Measurements from ENCODE around the gene HAUS7. TPM values are rescaled to one million over a fixed set of nuclear protein-coding genes. Genes with fewer than 3 reads are reported as not detected.

HAUS7 gene
- 13.0 and 44.1 TPM in 2 replicates for total RNA-seq

GRCh38 chrX:153470411-153471363 is at the start of gene HAUS7:
Gene HAUS7, minus strand, starts transcription at chrX:153470576. Its CDS starts 19 bp downstream, at chrX:153470557.

GRCh38 chrX:153517423-153517822 is 47.0 kb upstream of the HAUS7 start, which contains the start of gene ATP2B3:
Gene ATP2B3, plus strand, starts transcription at chrX:153517642. Its CDS starts 18,606 bp downstream, at chrX:153536248.

DNA sequence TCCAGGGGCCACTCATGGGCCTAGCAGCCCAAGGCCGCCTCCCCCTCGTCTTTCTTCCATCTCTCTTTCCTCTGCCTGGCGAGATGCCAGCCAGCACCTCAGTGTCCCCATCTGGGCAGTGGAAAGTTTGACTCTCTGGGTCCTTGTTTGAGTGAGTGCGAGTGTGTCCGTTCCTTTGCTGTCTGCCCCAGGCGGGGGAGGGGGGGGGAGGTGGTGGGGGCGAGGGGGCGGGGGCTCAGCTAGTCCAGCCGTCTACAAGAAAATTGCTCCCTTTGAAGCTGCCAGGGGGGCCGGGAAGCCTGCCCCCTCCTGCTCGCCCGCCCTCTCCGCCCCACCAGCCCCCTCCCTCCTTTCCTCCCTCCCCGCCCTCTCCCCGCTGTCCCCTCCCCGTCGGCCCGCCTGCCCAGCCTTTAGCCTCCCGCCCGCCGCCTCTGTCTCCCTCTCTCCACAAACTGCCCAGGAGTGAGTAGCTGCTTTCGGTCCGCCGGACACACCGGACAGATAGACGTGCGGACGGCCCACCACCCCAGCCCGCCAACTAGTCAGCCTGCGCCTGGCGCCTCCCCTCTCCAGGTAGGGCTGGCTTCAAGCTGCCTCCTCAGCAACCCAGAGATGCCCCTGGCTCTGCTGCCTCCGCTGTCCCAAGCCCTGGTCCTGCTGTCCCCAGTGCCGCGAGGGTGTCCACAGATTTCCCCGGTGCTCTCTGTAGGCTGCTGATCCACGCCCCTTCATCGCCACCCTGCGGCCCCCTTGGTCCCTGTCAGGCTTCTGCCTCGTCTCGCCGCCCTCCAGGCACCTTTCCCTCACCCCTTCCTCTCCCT is 24.4 kb upstream of the HAUS7 start, which contains the start of gene BGN:
BGN (plus strand) TSS at position 440 of the 821 bp plus-strand sequence. CDS start 9,652 bp downstream, outside the sequence.

DNA sequence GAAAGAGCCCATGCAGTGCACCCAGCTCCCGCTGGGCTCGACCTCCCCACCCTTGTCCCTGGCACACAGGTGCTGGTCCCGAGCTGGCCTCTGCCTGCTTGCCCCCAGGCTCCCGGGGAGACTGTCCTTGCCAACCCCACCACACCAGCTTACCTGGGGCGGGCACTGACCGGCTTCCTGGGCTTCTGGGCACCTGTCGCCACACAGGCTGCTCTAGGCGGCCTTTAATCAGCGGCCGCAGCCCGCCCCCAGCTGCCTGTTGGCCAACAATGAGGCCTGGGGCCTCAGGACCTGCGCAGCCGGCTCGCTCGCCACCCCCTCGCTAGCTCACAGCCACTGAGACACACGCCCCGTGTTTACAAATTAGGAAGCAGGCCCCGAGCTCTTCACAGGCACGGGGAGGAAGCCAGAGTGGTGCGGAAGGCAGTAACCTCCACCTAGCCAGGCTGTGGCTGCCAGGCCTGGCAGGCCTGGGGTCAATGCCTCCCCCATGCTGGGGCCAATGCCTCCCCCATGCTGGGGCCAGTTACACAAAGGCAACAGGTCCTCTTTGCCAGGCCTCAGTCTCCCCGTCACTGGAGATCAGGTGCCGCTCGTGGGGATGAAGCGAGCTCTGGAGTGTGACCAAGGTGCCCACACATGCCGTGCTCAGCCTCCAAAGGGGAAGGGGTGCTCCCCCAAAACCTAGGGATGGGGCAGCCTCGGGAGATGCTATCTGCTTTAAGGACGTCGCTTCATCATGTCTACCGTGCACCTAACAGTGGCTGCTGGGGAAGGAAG is 24.3 kb downstream of the HAUS7 start, which contains the start of gene TREX2:
TREX2 (minus strand) TSS at position 201 of the 780 bp plus-strand sequence. CDS start 626 bp downstream, outside the sequence.

GRCh38 chrX:153411255-153411987 is 59.0 kb downstream of the HAUS7 start, which contains the start of gene ZFP92:
Gene ZFP92, plus strand, starts transcription at chrX:153411472. Its CDS starts 6,851 bp downstream, at chrX:153418323.

GRCh38 chrX:153401133-153401764 is 69.1 kb downstream of the HAUS7 start, which contains the start of gene PNMA6E:
Gene PNMA6E, minus strand, starts transcription at chrX:153401350. Its CDS starts 2,501 bp downstream, at chrX:153398849.

Other genes with a start within 250 kb of the HAUS7 start
- not detected in 2 replicates for gene PNMA6F, start 148.8 kb downstream of the HAUS7 start, total RNA-seq
- gene ZNF275, start 136.4 kb downstream of the HAUS7 start, total RNA-seq = 3.6 and 5.2 TPM in 2 replicates
- gene PNMA6E, start 69.2 kb downstream of the HAUS7 start, total RNA-seq = not detected in 2 replicates
- 1.6 and 2.0 TPM in 2 replicates for gene ZFP92, start 59.1 kb downstream of the HAUS7 start, total RNA-seq
- 0.91 and 8.8 TPM in 2 replicates for gene TREX2, start 24.5 kb downstream of the HAUS7 start, total RNA-seq
- gene BGN, start 24.4 kb upstream of the HAUS7 start, total RNA-seq = 15.7 and 30.5 TPM in 2 replicates
- gene ATP2B3, start 47.1 kb upstream of the HAUS7 start, total RNA-seq = not detected in 2 replicates
- 42.6 and 43.9 TPM in 2 replicates for gene CCNQ, start 128.6 kb upstream of the HAUS7 start, total RNA-seq
- 0.15 and 0.32 TPM in 2 replicates for gene DUSP9, start 176.6 kb upstream of the HAUS7 start, total RNA-seq
- gene PNCK, start 203.2 kb upstream of the HAUS7 start, total RNA-seq = not detected in 2 replicates
- gene SLC6A8, start 217.3 kb upstream of the HAUS7 start, total RNA-seq = 3.0 and 6.2 TPM in 2 replicates